ENCODE measurements around the gene EIF4E1B.

The EIF4E1B gene

DNA sequence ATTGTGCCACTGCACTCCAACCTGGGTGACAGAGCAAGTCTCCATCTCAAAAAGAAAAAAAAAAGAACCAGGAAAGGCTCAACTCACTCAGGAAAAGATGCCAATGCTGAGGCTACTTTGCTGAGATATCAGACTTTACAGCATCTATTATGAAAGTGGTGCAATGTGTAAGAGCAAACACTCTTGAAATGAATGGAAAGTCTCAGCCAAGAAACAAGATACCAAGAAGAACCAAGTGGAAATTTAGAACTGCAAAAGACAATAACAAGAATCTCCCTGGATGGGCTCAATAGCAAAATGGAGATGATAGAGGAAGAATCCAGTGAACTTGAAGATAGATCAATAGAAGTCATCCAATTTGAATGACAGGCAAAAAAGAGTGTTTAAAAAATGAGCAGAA lies 54.5 kb downstream of the EIF4E1B start:
- DNase-seq (ENCODE audit: low read depth): no peak
- TF ChIP-seq, protein P1, sequence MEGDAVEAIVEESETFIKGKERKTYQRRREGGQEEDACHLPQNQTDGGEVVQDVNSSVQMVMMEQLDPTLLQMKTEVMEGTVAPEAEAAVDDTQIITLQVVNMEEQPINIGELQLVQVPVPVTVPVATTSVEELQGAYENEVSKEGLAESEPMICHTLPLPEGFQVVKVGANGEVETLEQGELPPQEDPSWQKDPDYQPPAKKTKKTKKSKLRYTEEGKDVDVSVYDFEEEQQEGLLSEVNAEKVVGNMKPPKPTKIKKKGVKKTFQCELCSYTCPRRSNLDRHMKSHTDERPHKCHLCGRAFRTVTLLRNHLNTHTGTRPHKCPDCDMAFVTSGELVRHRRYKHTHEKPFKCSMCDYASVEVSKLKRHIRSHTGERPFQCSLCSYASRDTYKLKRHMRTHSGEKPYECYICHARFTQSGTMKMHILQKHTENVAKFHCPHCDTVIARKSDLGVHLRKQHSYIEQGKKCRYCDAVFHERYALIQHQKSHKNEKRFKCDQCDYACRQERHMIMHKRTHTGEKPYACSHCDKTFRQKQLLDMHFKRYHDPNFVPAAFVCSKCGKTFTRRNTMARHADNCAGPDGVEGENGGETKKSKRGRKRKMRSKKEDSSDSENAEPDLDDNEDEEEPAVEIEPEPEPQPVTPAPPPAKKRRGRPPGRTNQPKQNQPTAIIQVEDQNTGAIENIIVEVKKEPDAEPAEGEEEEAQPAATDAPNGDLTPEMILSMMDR (IDR thresholded peaks at IDR 0.05; ENCODE audit: insufficient read depth, low read depth, low read length, missing control alignments): no peak
- no peak overlapping the region for H3K4me3 ChIP-seq (ENCODE audit: low read depth, low read length)

GRCh38 chr5:176687247-176687646 lies 56.8 kb downstream of the EIF4E1B start:
- H3K4me3 ChIP-seq (ENCODE audit: low read depth, low read length): no peak overlapping the region
- TF ChIP-seq, protein P1 (IDR thresholded peaks at IDR 0.05; ENCODE audit: insufficient read depth, low read depth, low read length, missing control alignments): no peak
- no peak for DNase-seq (ENCODE audit: low read depth)

- no peak for DNase-seq (ENCODE audit: low read depth)
- no peak overlapping the region for H3K4me3 ChIP-seq (ENCODE audit: low read depth, low read length)
- TF ChIP-seq, protein P1 (IDR thresholded peaks at IDR 0.05; ENCODE audit: insufficient read depth, low read depth, low read length, missing control alignments): no peak
These were observed 57.4 kb downstream of the EIF4E1B start for GRCh38 chr5:176687881-176688280.

GRCh38 chr5:176690911-176691310 lies 60.4 kb downstream of the EIF4E1B start:
- no peak overlapping the region for H3K4me3 ChIP-seq (ENCODE audit: low read depth, low read length)
- no peak for DNase-seq (ENCODE audit: low read depth)
- TF ChIP-seq, protein P1 (IDR thresholded peaks at IDR 0.05; ENCODE audit: insufficient read depth, low read depth, low read length, missing control alignments): no peak

- no peak overlapping the region for H3K4me3 ChIP-seq (ENCODE audit: low read depth, low read length)
- TF ChIP-seq, protein P1 (IDR thresholded peaks at IDR 0.05; ENCODE audit: insufficient read depth, low read depth, low read length, missing control alignments): no peak
- DNase-seq (ENCODE audit: low read depth): no peak
These were observed 61.0 kb downstream of the EIF4E1B start for GRCh38 chr5:176691524-176691923.

GRCh38 chr5:176692326-176692725 lies 61.9 kb downstream of the EIF4E1B start:
- no peak overlapping the region for H3K4me3 ChIP-seq (ENCODE audit: low read depth, low read length)
- no peak for DNase-seq (ENCODE audit: low read depth)
- TF ChIP-seq, protein P1 (IDR thresholded peaks at IDR 0.05; ENCODE audit: insufficient read depth, low read depth, low read length, missing control alignments): no peak

GRCh38 chr5:176692839-176693476 lies 62.5 kb downstream of the EIF4E1B start:
- TF ChIP-seq, protein P1 (IDR thresholded peaks at IDR 0.05; ENCODE audit: insufficient read depth, low read depth, low read length, missing control alignments): no peak
- no peak overlapping the region for H3K4me3 ChIP-seq (ENCODE audit: low read depth, low read length)
- no peak for DNase-seq (ENCODE audit: low read depth)

All from GM12865 (cell line).